CD4-positive, alpha-beta T cell treated with Interleukin-21 for 1 hour (primary cell): Measurements from ENCODE around the gene TRAPPC4.
"Not testable (repeated sequence)": the region's sequence is repeated elsewhere in the genome, so short reads cannot be mapped to it uniquely, and the experiment has no call there.

ENCODE experiments used
- DNase-seq: peaks from one replicate; pipeline ENCODE4 v3.0.0-alpha.2; 2020

TRAPPC4 gene

DNA sequence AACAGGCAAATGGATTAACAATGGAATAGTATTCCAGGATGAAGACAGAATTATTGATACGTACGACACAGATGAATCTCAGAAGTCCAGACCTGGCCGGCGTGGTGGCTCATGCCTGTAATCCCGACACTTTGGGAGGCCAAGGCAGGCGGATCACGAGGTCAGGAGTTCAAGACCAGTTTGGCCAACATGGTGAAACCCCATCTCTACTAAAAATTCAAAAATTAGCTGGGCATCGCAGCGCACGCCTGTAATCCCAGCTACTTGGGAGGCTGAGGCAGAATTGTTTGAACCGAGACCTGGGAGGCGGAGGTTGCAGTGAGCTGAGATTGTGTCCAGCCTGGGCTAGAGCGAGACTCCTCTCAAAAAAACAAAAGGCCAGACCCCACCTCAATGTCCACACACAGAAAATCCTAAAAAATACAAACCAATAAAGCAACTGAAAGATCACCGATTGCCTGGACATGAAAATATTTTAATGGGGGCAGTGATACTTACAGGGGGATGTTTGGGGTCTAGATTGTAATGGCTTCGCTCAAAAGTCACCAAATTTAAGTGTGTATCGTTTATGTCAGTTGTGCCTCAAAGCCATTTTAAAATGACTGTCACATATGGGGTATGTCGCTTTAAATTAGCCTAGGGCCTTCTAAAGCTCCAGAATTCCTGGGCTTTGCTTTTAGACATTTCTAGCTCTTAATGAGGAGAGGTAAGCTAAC lies 4.2 kb upstream of the TRAPPC4 start:
- no peak for DNase-seq

DNA sequence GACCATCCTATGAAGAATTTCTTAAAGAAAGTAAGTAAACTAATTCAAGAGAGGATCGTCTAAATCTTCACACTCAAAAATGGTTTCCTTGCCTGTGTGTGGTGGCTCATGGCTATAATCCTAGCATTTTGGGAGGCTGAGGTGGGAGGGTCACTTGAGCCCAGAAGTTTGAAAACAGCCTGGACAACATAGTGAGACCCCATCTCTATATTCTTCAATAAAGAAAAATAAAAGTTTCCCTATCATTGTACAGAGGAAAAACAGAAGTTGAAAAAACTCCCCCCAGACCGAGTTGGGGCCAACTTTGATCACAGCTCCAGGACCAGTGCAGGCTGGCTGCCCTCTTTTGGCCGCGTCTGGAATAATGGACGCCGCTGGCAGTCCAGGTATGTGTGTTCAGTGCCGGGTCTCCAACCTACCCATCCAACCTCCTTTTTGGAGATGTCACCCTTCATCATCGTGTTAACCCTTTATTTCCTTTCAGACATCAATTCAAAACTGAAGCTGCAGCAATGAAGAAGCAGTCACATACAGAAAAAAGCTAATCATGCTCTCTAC lies 3.4 kb upstream of the TRAPPC4 start:
- DNase-seq = no peak

DNA sequence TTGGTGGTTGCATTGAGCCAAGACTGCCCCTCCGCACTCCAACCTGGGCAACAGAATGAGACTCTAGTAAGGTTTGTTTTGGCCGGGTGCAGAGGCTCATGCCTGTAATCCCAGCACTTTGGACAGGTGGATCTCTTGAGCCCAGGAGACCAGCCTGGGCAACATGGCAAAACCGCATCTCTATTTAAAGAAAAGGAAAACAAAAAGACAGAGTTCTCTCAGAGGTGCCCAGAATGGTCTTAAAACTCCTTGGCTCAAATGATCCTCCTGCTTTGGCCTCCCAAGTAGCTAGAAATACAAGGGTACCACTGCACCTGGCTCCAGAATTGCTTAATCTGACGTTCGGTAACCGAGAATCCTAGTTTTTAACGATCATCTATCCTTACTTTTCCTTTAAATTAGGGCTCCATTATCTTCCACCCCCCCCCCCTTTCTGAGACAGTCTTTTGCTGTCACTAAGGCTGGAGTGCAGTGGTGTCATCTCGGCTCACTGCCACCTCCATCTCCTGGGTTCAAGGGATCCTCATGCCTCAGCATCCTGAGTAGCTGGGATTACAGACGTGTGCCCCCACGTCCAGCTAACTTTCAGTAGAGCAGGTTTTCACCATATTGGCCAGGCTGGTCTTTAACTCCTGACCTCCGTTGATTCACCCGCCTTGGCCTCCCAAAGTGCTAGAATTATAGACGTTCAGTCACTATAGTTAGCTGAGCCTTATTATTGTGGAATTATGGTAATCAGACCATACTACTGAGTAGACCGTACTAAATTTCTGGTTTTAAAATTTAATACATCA lies 2.2 kb upstream of the TRAPPC4 start:
- no peak for DNase-seq

DNA sequence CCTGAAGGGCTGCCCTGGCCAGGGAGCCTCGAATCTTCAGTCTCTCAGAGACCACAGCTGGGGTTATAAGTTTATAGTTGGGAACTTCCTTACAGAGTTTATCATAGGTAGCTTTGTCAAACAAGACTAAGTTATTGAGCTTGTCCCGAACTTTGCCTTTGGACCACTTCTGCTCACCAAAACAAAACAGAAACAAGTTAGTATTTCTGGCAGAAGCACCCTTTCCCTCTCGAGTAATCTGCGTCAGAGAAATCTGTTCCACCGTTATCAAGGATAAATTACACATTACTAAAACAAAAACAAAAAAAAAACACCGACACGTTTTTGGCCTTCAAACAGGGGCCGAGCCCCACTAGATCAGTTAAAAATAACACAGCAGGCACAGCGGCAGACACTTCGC lies 1.2 kb upstream of the TRAPPC4 start:
- not testable (repeated sequence) for DNase-seq

DNA sequence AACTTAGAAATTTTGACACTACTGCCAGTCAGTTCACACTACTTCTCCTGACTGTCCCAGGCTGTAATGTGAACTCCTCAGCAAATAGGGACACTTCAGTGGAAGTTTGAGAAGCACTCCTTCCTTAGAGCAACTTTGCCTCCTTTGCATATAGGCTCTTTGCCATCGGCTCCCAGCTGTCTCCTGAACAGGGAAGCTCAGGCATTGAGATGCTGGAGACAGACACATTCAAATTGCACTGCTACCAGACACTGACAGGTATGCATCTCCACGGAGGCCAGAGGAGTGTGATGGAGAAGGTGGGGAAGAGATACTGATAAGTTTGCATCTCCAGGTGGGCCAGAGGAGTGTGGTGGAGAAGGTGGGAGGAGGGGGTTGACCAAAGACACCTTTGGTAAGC lies 1.4 kb downstream of the TRAPPC4 start:
- DNase-seq = no peak

DNA sequence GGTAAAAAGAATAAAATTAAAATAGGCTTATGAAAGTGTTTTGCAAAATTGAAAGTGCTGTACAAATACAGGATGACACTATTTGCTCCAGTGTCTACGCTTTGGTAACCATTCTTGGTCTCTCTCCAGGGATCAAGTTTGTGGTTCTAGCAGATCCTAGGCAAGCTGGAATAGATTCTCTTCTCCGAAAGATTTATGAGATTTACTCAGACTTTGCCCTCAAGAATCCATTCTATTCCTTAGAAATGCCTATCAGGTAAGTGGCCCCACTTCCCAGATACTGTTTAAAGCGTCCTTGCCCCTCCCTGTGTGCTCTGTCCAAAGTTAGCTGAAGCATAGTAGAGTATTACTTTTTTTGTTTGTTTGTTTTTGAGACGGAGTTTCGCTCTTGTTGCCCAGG lies 3.1 kb downstream of the TRAPPC4 start:
- no peak for DNase-seq

DNA sequence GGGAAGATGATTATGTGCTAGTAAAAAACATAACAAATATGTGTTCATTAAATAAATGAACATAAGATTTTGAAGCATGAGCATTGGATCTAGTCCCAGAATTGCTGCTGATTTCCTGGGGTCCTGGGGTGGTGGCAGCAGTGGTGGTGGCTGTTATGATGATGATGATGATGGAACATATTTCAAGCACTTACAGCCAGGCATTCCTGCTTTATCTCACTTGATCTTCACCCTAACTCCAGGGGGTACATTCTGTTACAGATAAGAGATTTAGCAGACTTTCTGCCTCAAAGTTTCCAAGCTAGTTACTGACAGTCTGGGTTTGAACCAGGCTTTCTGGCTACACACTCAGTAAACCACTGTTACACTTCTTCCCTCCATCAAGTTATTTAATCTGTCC lies 5.2 kb downstream of the TRAPPC4 start:
- no peak for DNase-seq

DNA sequence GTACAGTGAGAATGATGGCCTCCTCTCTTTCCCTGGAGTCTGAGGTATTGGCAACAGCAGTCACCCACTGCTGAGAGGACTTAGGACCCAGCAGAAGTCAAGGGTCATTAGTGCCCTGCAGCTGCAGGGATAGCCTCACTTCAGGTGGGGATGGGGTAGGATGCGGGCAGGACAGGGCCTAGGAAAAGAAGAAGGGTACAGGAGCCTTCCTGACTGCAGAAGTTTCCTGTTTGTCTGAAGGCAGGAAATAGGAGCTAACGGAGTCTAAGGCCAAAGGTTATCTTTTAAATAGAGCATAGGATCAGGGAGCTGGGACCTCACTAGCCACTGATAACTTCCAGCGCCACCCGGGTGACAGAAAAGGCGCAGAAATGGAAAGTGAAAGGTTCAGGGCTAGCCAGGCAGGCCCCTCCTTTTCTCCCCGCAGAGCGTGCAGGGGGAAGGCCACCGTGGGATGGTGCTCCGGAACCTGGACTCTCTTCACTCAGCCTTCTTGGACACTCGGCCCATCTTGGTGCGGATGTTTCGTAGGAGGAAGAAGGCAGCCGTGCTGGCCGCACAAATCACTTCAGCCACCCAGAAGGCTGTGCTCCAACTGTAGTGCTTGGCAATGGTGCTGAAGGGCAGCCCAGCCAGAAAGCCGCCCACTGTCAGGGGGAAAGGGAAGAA lies 6.0 kb downstream of the TRAPPC4 start:
- DNase-seq = no peak

DNA sequence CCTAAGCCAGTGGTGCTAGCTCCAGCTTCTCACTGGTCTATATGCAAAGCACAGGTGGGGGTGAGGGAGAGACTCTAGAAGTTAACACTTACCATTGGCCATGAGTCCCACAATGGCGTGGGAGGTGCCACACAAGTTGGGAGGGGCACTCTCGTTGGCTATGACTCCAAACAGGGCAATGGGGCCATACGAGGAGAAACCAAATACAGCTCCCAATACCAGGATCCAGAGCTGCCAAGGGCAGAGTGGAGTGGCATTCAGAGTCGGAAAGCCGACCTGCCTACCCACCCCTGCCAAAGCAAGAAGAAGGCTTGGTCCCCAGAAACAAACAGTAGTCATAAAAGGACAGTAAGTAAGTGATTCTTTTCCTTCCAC lies 6.5 kb downstream of the TRAPPC4 start:
- no peak for DNase-seq

DNA sequence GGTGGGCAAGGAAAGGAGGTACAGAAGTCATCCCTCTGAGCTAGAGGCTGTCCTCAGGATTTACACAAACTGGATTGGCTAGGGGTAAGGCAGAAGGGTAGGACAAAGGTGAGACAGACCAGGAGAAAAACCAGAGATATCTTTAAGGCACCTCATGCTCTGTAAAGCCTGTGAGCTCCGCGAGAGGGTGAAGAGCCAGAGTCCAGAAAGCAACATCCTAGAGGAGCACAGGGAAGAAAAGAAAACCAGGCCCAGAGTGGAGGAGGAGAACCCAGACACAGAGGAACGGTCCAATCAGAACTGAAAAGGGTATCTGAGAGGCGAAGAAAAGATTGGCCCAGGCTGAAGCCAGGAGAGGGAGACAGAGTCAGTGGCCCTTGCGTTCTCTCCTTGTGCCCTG lies 7.0 kb downstream of the TRAPPC4 start:
- no peak for DNase-seq

DNA sequence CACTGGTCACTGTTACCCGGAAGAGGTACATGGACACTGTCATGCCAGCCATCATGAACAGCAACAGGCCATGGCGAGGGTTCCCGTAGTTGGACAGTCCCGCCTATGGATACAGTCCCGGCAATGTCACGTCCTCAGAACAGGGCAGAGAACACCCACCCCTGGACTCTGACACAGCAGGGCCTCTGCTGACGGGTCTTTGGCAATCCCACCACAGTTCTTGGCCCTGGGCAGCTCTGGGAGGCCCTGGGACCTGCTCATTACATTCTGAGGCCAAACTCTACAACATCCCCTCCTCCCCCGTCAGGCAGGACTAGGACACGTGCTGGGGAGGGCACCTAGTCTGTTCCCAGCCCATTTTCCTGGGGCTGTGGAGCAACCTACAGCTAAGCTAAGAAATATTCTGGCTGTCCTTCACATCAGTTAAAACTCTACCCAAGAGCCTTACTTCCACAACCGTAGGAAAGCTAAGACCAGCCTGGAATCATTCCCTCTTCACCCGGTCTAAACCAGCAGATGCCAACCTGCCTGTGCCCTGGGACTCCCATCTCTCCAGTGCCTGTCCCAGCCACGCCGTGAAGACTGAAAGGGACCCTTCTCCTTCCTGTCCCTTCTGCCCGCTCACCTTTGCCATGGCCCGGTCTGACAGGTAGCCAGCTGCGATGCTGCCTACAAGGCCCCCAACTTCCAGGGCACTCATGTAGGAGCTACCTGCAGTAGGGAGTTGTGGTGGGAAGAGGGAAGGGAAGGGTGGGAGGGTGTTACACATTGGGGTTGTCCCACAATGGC lies 7.6 kb downstream of the TRAPPC4 start:
- no peak for DNase-seq

DNA sequence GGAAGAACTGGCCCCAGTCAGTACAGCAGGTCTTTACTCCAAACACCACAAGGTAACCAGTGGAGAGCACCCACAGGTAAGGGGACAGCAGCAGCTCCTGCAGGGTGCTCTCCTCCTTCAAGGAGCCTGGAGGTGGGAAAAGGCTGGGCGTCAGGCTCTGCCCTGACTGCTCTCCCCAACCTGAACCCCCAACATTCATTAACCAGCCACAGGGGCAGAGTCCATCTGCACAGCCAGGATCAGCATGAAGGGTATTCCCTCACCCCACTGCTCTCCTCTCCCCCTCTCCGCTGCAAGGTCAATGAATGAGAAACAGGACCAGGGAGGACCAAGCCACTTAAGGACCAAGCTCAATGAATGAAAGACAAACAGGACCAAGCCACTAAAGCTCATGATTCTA lies 8.4 kb downstream of the TRAPPC4 start:
- DNase-seq = no peak

DNA sequence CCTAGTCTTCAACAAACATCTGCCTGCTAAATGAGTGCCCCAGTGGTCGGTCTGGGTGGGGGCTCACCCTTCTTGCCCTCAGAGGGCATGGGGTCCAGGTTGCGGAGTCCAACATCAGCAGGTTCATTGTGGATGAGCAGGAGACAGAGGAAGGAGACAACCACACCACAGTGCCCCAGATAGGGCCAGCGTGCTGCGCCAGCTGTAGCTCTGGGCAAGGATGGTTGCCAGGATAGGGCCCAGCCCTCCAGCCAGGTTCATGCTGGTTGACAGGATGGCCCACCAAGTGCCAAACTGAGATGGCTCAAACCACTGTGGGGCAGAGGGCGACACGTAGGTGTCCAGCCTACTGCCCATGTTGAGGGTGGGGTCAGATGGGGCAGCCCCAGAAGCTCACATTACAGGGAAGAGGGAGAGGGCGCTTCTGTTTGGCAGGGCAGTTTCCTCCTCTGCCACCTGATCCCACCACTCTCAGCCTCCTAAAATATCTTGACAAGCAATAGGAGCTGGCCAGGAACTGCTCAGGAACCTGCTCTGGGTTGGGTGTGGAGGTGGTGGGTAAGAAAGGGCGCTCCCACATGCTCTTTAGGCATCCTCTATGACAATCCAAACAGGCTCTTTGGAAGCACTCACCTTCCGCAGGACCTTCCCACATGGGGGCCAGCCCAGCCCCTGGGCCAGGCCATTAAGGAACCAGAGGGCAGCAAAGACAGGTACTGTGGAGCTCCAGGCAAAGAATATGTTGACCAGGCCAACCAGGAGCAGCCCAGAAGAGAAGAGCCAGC lies 9.2 kb downstream of the TRAPPC4 start:
- DNase-seq = no peak

DNA sequence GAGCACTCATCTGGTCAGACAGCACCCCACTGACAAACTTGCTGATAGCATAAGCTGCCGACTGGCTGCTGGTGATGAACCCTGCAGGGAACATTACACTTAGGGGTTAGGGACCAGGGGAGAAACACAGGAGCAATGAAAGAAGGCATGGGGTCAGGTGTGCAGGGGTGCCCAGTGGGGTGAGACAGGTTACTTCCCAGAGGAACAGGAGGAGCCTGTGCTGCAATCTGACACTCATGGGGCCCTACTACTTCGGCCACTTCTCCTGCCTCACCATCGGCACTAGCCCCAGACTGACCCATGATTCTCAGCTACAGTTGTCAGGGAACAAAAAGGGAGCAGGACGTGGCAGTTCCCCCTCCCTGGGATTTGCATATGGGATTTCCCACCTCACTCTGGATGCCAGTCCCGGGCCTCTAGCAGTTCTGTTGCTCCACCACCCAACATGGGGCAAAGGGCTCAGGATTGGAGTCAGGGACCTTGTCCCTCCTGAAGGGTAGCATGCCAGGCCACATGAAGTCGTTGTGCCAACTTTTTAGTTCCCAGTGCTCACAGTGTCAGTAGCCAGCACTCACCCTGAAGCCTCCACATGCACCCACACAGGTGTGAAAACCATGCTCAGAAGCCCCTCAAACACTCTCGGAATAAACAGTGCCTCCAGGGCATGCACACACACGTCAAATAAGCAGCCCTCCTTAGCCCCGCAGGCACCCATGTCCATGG lies 9.9 kb downstream of the TRAPPC4 start:
- DNase-seq = no peak

DNA sequence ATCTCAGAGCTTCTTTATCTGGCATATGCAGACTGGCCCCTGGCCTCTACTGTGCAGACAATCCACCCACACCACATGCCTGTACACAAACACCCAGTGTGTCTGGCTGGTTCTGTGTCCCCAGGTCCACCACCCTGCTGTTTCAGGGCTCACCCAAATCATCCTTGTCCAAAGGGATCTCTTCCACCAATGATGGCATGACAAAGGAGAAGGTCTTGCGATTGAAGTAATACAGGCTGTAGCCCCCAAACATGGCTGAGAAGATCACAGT lies 10.4 kb downstream of the TRAPPC4 start:
- no peak for DNase-seq

DNA sequence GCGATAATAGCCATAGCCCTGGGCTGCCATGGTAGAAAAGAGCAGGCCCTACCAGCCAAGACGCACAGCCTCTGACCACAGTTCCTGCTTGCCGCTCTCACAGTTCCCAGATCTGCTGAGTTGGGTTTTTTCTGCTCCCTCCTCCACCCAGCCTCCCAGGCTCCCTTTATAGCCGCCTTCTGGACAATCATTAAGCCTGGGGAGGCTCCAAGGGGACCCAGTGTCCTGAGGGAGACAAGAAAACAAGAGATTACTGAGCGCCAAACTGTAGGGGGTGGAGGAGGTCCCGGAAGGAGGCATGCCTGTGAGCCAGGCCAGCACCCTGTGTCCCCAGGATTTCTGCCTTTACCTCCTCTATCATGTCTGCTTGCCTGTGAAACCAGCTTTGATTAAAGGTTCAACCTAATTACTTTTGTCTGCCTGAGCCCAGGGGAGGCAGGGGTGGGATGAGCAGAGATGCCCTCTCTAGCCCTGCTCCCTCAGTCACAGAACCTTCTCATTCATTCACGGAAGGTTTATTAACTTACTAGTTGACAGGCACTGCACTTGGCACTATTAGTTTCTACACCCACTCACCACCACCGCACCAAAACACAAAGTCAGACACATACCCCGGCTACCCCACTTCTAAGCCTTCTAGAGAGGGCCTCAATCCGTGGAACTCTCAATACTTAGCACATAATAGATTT lies 10.9 kb downstream of the TRAPPC4 start:
- no peak for DNase-seq

DNA sequence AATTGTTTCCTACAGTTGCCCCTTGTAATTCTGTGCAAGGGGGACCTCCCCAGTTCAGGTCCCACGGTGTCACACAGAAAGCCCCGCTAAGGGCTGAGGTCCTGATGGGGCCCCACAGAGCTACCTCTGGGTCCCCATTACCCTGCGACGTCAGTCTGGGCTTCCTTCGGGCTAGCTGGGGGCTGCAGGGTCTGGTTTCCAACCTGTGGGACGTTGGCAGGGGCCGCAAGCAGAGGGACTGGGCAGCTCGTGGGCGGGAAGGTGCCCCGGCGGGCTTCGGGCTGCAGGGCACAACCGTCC lies 11.4 kb downstream of the TRAPPC4 start:
- DNase-seq = no peak

DNA sequence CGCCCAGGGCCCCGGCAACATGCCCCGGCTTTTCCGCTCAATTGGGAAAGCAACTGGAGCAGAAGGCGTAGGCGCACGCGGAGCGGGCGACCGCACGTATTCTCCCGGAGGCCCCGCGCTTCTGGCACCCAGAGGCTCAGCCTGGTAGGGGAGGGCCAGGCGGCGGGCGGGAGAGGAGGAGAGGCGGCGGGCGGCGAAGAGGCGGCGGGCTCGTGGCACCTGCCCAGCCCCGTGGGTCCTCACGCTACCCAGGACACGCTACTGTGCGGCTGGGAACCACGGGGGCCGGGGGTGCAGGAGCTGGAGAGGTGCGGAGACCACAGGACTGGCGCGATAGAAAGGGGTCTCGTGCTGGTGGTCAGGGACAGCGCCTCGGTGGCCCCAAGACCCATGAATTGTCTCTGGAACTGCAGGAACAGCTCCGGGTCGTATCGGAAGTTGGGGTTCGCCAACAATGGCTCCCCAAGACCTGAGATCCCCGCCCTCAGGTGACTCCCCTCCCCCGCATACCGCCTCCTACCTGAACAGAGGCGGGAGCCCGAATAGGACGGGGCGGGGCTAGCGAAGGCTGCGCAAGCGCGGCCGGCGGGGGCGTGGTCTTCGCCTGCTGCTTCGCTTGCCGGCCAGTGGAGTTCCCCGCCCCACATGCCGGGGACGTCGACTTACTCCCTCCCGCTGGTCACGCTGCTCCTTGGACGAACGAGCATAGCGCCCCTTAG lies 11.9 kb downstream of the TRAPPC4 start, which contains the start of gene SLC37A4:
Gene SLC37A4 (minus strand): TSS at position 549 of the 719 bp plus-strand sequence.
- peak; percentile 99 for DNase-seq

DNA sequence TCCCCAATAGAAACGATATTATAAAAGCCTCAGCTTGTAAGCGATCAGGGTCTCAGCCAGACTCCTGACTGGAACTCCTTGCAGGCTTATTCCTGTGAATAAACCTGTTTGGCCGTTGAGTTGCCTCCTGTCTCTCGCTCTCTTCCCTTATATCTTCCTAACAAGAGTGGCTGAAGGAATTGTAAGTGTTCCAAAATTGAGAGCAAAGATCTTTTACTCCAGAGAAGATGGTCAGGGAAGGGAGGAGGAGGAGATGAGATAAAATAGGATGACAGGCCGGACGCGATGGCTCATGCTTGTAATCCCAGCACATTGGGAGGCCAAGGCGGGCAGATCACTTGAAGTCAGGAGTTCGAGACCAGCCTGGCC lies 13.3 kb downstream of the TRAPPC4 start:
- DNase-seq = no peak

DNA sequence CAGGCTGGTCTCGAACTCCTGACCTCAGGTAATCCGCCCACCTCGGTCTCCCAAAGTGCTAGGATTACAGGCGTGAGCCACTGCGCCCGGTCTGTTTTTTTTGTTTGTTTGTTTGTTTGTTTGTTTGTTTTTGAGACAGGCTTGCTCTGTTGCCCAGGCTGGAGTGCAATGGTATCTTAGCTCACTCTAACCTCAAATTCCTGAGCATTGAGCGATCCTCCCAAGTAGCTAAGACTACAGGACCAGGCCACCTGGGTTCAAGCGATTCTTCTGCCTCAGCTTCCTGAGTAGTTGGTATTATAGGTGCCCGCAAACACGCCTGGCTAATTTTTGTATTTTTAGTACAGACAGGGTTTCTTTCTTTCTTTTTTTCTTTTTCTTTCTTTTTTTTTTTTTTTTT lies 14.9 kb downstream of the TRAPPC4 start:
- not testable (repeated sequence) for DNase-seq

DNA sequence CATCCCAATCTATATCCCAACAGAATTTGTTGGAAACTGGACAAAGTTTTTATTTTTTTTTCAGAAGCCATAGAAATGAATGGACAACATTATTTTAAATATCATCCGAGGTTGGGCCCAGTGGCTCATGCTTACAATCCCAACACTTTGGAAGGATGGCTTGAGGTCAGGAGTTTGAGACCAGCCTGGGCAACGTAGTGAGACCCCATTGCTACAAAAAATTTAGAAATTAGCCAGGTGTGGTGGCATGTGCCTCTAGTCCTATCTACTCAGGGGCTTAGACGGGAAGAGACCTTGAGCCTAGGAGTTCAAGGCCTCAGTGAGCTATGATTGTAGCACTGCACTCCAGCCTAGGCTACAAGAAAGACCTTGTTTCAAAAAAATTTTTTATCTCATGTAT lies 16.2 kb downstream of the TRAPPC4 start:
- no peak for DNase-seq
